HG02678 (cell line): ENCODE results near the gene ADH1C.

Experiments used
- ATAC-seq: cut with Tn5 transposase; IDR thresholded peaks from one replicate; pipeline ENCODE4 v1.9.1; 2021; ENCODE audit warnings: mild to moderate bottlenecking, moderate library complexity; ENCODE audit not compliant: unreplicated experiment

Gene ADH1C

GRCh38 chr4:99305638-99306400 lies 46.7 kb downstream of the ADH1C start:
- no peak for ATAC-seq

GRCh38 chr4:99301376-99302164 lies 51.0 kb downstream of the ADH1C start:
- no peak for ATAC-seq

- ATAC-seq, result no peak
Measured at GRCh38 chr4:99300934-99301333, 51.6 kb downstream of the ADH1C start.

GRCh38 chr4:99293357-99293756 lies 59.2 kb downstream of the ADH1C start:
- ATAC-seq, result no peak

- ATAC-seq, result no peak
Measured at GRCh38 chr4:99290848-99291786, 61.4 kb downstream of the ADH1C start, which contains the start of gene ADH1A. Gene ADH1A, minus strand, starts transcription at chr4:99290985. Its CDS starts 71 bp downstream, at chr4:99290914.
